Measurements from ENCODE around the gene ADD1.

DNA sequence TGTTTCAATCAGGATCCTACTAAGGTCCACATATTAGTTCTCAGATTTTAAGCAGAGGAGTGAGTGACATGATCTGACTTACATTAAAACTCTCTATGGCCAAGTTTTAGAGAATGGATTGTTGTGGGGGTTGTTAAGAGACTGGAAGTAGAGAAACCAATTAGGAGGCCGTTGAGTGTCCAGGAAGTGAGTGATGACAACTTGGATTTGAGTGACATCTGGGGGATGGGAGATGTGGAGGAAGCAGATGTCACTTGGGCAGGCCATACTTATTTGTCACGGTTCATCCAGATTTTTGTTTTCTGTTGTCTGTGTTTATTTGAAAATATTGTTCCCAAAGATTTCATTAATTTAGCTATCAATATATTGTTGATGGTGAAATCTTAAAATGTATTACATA lies 28.3 kb downstream of the ADD1 start:
- TF ChIP-seq, protein P1, sequence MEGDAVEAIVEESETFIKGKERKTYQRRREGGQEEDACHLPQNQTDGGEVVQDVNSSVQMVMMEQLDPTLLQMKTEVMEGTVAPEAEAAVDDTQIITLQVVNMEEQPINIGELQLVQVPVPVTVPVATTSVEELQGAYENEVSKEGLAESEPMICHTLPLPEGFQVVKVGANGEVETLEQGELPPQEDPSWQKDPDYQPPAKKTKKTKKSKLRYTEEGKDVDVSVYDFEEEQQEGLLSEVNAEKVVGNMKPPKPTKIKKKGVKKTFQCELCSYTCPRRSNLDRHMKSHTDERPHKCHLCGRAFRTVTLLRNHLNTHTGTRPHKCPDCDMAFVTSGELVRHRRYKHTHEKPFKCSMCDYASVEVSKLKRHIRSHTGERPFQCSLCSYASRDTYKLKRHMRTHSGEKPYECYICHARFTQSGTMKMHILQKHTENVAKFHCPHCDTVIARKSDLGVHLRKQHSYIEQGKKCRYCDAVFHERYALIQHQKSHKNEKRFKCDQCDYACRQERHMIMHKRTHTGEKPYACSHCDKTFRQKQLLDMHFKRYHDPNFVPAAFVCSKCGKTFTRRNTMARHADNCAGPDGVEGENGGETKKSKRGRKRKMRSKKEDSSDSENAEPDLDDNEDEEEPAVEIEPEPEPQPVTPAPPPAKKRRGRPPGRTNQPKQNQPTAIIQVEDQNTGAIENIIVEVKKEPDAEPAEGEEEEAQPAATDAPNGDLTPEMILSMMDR (IDR thresholded peaks at IDR 0.05), result no peak
- no peak for TF ChIP-seq ZFX (IDR thresholded peaks at IDR 0.05; ENCODE audit: borderline replicate concordance)
